GM08714 (cell line): ENCODE results near the gene MYCL.
"Not testable (repeated sequence)": the region's sequence is repeated elsewhere in the genome, so short reads cannot be mapped to it uniquely, and the experiment has no call there.

Source experiments
- H3K4me3 ChIP-seq: fragments of 200-500 bp; sonication (Bioruptor generic); 2 replicates; pipeline ENCODE4 v1.5.1; 2014; ENCODE audit warnings: mild to moderate bottlenecking, low read length, inconsistent platforms
- ZNF274 ChIP-seq: IDR thresholded peaks from 2 replicates; pipeline ENCODE4 v1.6.1; 2012; ENCODE audit warnings: mild to moderate bottlenecking, low read depth, low read length

Gene MYCL

GRCh38 chr1:39886757-39887231, 14.9 kb downstream of the MYCL start:
- H3K4me3 ChIP-seq = no peak overlapping the region
- no peak for TF ChIP-seq ZNF274

GRCh38 chr1:39885516-39885915, 16.2 kb downstream of the MYCL start:
- H3K4me3 ChIP-seq = no peak overlapping the region
- no peak for TF ChIP-seq ZNF274

GRCh38 chr1:39882152-39882551, 19.6 kb downstream of the MYCL start:
- peak overlapping the region; percentile 99 for H3K4me3 ChIP-seq
- TF ChIP-seq ZNF274 = no peak

- TF ChIP-seq ZNF274 = no peak
- H3K4me3 ChIP-seq = no peak overlapping the region
These were observed 23.4 kb downstream of the MYCL start for GRCh38 chr1:39877980-39878956.

GRCh38 chr1:39877231-39877778, 24.4 kb downstream of the MYCL start:
- H3K4me3 ChIP-seq = no peak overlapping the region
- no peak for TF ChIP-seq ZNF274

GRCh38 chr1:39876144-39876543, 25.6 kb downstream of the MYCL start:
- no peak for TF ChIP-seq ZNF274
- no peak overlapping the region; the same call in 1 of the 2 replicates for H3K4me3 ChIP-seq

DNA sequence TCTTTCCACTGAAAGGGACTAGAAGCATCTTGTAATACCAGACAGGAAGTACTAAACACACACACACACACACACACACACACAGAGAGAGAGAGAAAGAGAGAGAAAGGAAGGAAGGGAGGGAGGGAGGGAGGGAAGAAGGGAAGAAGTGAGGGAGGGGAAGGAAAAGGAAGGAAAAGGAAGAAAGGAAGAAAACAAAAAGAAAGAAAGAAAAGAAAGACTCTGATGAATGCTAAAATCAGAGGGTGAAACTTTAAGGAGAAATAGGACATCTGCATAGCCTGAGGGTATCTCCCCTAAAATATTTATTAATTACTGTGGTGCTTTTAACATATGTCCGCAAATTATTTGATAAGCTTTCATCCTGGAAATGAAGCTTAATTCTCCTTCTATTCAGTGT, 29.0 kb downstream of the MYCL start:
- no peak overlapping the region for H3K4me3 ChIP-seq

GRCh38 chr1:39871796-39872195, 29.9 kb downstream of the MYCL start:
- no peak for TF ChIP-seq ZNF274

More for the DNA sequence above, 29.0 kb downstream of the MYCL start:
- TF ChIP-seq ZNF274 = no peak

DNA sequence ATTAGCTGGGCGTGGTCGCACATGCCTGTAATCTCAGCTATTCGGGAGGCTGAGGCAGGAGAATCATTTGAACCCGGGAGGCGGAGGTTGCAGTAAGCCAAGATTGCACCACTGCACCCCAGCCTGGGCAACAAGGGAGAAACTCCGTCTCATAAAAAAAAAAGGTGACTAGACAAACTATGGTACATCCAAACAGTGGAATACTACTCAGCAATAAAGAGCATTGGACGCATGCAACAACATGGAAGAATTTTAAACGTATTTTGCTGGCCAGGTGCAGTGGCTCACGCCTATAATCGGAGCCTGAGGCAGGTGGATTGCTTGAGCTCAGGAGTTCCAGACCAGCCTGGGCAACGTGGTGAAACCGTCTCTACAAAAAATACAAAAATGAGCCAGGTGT, 30.7 kb downstream of the MYCL start:
- H3K4me3 ChIP-seq = not testable (repeated sequence)

More at GRCh38 chr1:39871796-39872195, 29.9 kb downstream of the MYCL start:
- no peak overlapping the region for H3K4me3 ChIP-seq

DNA sequence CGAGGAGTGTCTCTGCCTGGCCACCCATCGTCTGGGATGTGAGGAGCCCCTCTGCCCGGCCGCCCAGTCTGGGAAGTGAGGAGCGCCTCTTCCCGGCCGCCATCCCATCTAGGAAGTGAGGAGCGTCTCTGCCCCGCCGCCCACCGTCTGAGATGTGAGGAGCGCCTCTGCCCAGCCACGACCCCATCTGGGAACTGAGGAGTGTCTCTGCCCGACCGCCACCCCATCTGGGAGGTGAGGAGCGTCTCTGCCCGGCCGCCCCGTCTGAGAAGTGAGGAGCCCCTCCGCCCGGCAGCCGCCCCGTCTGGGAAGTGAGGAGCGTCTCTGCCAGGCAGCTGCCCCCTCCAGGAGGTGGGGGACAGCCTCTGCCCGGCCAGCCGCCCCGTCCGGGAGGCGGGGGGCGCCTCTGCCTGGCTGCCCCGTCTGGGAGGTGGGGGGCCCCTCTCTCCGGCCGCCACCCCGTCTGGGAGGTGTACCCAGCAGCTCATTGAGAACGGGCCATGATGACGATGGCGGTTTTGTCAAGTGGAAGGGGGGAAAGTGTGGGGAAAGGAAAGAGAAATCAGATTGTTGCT, 32.1 kb downstream of the MYCL start:
- not testable (repeated sequence) for H3K4me3 ChIP-seq

GRCh38 chr1:39866767-39867166, 35.0 kb downstream of the MYCL start:
- H3K4me3 ChIP-seq = no peak overlapping the region
- TF ChIP-seq ZNF274 = no peak

GRCh38 chr1:39865762-39866161, 36.0 kb downstream of the MYCL start:
- no peak for TF ChIP-seq ZNF274
- no peak overlapping the region for H3K4me3 ChIP-seq

GRCh38 chr1:39863177-39863576, 38.5 kb downstream of the MYCL start:
- no peak for TF ChIP-seq ZNF274
- no peak overlapping the region for H3K4me3 ChIP-seq

DNA sequence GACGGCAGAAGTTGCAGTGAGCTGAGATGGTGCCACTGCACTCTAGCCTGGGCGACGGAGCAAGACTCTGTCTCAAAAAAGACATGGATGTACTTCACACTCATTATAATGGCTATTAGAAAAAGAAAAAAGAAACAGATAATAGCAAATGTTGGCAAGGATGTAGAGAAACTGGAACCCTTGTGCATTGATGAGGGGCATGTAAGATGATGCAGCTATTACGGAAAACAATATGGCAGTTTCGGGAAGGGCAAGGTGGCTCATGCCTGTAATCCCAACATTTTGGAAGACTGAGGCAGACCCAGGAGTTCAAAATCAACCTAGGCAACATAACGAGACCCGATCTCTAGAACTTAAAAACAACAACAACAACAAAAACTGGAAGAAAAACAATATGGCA, 40.7 kb downstream of the MYCL start:
- TF ChIP-seq ZNF274 = no peak
- no peak overlapping the region for H3K4me3 ChIP-seq
